GM13976 (cell line): Measurements from ENCODE around the gene ZNF780B.
"Not testable (repeated sequence)": the region's sequence is repeated elsewhere in the genome, so short reads cannot be mapped to it uniquely, and the experiment has no call there.

Experiments
- DNase-seq: peaks from one replicate; pipeline ENCODE4 v3.0.0; 2012; ENCODE audit warnings: low spot score
- CTCF ChIP-seq: IDR thresholded peaks from 2 replicates; pipeline ENCODE4 v1.5.1; 2012; ENCODE audit warnings: borderline replicate concordance, mild to moderate bottlenecking; ENCODE audit not compliant: insufficient read depth; ENCODE audit errors: extremely low read depth, missing control alignments, control extremely low read depth
- in situ Hi-C: fragments of 300-500 bp; cut with MboI; formaldehyde crosslinking; loops from one replicate; pipeline ENCODE4 v1.12.0; 2022; ENCODE audit warnings: low sequenced_read_pairs, mixed read lengths, inconsistent platforms; ENCODE audit not compliant: unreplicated experiment

Gene ZNF780B

DNA sequence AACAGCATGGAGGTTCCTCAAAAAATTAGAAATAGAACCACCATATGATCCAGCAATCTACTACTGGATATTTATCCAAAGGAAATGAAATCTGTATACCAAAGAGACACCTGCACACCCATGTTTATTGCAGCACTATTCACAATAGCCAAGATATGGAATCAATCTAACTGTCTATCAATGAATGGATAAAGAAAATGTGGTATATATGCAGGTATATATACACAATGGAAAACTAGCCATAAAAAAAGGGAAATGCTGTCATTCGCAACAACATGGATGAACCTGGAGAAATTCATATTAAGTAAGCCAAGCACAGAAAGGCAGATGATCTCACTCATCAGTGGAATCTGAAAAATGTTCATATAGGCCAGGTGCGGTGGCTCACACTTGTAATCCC lies 2.5 kb downstream of the ZNF780B start:
- in situ Hi-C loops = no loop called here
- no peak for TF ChIP-seq CTCF
- no peak for DNase-seq

GRCh38 chr19:40041718-40042117 lies 14.3 kb downstream of the ZNF780B start:
- in situ Hi-C loops, DNase-seq: not testable (repeated sequence)

GRCh38 chr19:40038047-40038446 lies 18.0 kb downstream of the ZNF780B start:
- in situ Hi-C loops, DNase-seq: not testable (repeated sequence)

DNA sequence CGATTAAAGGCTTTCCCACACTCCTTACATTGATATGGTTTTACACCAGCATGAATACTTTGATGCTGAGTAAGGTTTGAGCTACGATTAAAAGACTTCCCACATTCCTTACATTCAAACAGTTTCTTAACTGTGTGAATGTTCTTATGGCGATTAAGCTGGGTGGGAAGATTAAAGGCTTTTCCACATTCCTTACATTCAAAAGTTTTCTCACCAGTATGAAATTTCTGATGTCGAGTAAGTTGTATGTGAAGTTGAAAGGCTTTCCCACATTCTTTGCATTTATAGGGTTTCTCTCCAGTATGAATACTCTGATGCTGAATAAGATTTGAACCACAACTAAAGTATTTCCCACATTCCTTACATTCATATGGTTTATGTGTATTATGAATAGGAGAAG lies 20.0 kb downstream of the ZNF780B start:
- no peak for TF ChIP-seq CTCF
- no peak for DNase-seq
- in situ Hi-C loops = no loop called here

DNA sequence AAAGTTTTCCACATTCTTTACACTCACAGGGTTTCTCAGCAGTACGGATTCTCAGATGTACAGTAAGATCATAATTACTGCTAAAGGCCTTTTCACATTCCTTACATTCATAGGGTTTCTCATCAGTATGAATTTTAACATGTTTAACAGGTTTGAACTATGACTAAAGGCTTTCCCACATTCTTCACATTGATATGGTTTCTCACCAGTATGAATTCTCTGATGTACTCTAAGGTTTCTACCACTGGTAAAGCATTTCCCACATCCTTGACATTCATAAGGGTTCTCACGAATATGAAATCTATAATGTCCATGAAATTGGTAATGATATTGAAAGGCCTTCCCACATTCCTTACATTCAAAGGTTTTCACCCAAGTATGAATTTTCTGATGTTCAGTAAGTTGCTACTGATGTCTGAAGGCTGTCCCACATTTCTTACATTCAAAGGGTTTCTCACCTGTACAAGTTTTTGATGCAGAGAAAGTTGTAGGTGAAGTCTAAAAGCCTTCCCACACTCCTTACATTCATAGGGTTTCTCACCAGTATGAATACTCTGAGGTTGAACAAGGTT lies 22.0 kb downstream of the ZNF780B start:
- no peak for TF ChIP-seq CTCF
- in situ Hi-C loops = no loop called here

GRCh38 chr19:40026597-40026970 lies 29.4 kb downstream of the ZNF780B start:
- TF ChIP-seq CTCF = no peak
- in situ Hi-C loops = no loop called here
- no peak for DNase-seq

More for the DNA sequence above, 22.0 kb downstream of the ZNF780B start:
- no peak for DNase-seq

- in situ Hi-C loops = no loop called here
- no peak for DNase-seq
- TF ChIP-seq CTCF = no peak
Observed at GRCh38 chr19:40025938-40026596, 30.0 kb downstream of the ZNF780B start.

GRCh38 chr19:40023969-40024368 lies 32.1 kb downstream of the ZNF780B start:
- TF ChIP-seq CTCF = no peak
- DNase-seq = no peak
- in situ Hi-C loops = no loop called here
